ENCODE measurements around the gene SLFN11.
"Not testable (repeated sequence)": the region's sequence is repeated elsewhere in the genome, so short reads cannot be mapped to it uniquely, and the experiment has no call there.

DNA sequence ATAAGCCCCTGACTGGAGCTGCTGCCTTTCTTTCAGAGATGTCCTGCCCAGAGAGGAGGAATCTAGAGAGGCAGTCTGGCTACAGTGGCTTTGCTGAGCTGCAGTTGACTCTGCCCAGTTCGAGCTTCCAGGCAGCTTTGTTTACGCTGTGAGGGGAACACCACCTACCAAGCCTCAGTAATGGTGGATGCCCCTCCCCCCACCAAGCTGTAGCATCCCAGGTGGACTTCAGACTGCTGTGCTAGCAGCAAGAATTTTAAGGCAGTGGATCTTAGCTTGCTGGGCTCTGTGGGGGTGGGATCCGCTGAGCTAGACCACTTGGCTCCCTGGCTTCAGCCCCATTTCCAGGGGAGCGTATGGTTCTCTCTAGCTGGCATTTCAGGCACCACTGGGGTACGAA lies 39.8 kb downstream of the SLFN11 start:
- TF ChIP-seq, protein P1, sequence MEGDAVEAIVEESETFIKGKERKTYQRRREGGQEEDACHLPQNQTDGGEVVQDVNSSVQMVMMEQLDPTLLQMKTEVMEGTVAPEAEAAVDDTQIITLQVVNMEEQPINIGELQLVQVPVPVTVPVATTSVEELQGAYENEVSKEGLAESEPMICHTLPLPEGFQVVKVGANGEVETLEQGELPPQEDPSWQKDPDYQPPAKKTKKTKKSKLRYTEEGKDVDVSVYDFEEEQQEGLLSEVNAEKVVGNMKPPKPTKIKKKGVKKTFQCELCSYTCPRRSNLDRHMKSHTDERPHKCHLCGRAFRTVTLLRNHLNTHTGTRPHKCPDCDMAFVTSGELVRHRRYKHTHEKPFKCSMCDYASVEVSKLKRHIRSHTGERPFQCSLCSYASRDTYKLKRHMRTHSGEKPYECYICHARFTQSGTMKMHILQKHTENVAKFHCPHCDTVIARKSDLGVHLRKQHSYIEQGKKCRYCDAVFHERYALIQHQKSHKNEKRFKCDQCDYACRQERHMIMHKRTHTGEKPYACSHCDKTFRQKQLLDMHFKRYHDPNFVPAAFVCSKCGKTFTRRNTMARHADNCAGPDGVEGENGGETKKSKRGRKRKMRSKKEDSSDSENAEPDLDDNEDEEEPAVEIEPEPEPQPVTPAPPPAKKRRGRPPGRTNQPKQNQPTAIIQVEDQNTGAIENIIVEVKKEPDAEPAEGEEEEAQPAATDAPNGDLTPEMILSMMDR (IDR thresholded peaks at IDR 0.05): not testable (repeated sequence)
- TF ChIP-seq POLR2A (IDR thresholded peaks at IDR 0.05): not testable (repeated sequence)

Data from Peyer's patch (tissue), 4 donors.